Measurements from ENCODE around the gene RECK. TPM values are rescaled to one million over a fixed set of nuclear protein-coding genes. Genes with fewer than 3 reads are reported as not detected.

The RECK gene
- total RNA-seq, 4 donors from 2014 or later, result 15.6 to 24.1 (median 18.7) TPM

- Histone ChIP-seq H3K36me3 (peaks cover 0 to 11% (median 0%) of the 10 kb centered on the region in 3 donors), H3K27ac (no peak overlapping the region), H3K27me3 (no peaks in the 10 kb centered on the region), H3K4me1 (peaks cover 0 to 62% (median 37%) of the 10 kb centered on the region in 4 donors), H3K4me3 (no peak overlapping the region), H3K9me3 (peaks cover 0 to 6% (median 0%) of the 10 kb centered on the region in 4 donors)
- no peak for DNase-seq (ENCODE audit: low spot score in 2 of 2)
- 80 to 83% methylated on average over 7 to 8 of the region's 10 CpGs for WGBS, 2 donors
- TF ChIP-seq CTCF (IDR thresholded peaks at IDR 0.05) (no peak), POLR2A (IDR thresholded peaks at IDR 0.05) (no peak), EP300 (IDR thresholded peaks at IDR 0.05) (no peak)
These were observed 109.9 kb downstream of the RECK start for GRCh38 chr9:36146651-36147050.

DNA sequence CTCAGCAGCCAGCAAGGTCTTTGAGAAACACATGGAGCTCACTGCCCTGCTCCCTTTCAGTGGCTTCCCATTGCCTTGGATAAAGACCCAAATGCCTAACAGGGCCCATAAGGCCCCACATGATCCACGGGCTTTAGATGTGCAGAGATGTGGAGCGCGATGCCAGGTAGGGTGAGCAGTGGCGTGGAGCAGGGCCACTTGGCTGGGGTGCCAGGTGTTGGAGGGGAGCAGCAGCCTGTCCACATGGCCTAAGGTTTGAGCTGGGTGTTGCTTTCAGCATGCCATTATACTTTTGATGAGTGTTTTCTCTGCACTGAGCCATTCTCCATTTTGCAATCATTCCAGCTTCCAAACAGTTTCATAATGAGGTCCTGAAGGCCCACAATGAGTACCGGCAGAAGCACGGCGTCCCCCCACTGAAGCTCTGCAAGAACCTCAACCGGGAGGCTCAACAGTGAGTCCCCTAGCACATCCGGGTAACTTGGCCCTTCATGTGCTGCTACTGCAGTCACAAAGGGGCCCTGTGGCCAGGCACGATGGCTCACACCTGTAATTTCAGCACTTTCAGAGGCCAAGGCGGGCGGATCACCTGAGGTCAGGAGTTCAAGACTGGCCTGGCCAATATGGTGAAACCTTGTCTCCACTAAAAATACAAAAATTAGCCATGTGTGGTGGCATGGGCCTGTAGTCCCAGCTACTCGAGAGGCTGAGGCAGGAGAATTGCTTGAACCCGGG lies 110.9 kb downstream of the RECK start:
- Histone ChIP-seq H3K4me1 (peaks cover 0 to 52% (median 34%) of the 10 kb centered on the region in 4 donors), H3K4me3 (no peak overlapping the region), H3K27me3 (no peaks in the 10 kb centered on the region), H3K27ac (peak overlapping the region in 2 of 4 donors; percentile 35 to 81), H3K9me3 (peaks cover 0 to 6% (median 0%) of the 10 kb centered on the region in 4 donors), H3K36me3 (peaks cover 0 to 11% (median 0%) of the 10 kb centered on the region in 3 donors)
- no peak for DNase-seq (ENCODE audit: low spot score in 2 of 2)
- TF ChIP-seq POLR2A (IDR thresholded peaks at IDR 0.05), result no peak
- TF ChIP-seq EP300 (IDR thresholded peaks at IDR 0.05), result no peak
- TF ChIP-seq CTCF (IDR thresholded peaks at IDR 0.05), result no peak
- 86 to 90% methylated on average over 12 to 14 of the region's 14 CpGs for WGBS, 2 donors

- Histone ChIP-seq H3K4me1 (peaks cover 0 to 46% (median 30%) of the 10 kb centered on the region in 4 donors), H3K36me3 (peaks cover 0 to 11% (median 0%) of the 10 kb centered on the region in 3 donors), H3K9me3 (peaks cover 0 to 6% (median 0%) of the 10 kb centered on the region in 4 donors), H3K27me3 (no peaks in the 10 kb centered on the region), H3K4me3 (no peak overlapping the region), H3K27ac (peak overlapping the region in 3 of 4 donors; percentile 35 to 81 (median 78))
- TF ChIP-seq CTCF (IDR thresholded peaks at IDR 0.05) (peak in 1 of 5 experiments; percentile 31), EP300 (IDR thresholded peaks at IDR 0.05) (peak in 1 of 2 donors; percentile 86), POLR2A (IDR thresholded peaks at IDR 0.05) (no peak)
- 29 to 38% methylated on average over 9 to 14 of the region's 14 CpGs for WGBS, 2 donors
- DNase-seq (ENCODE audit: low spot score in 2 of 2), result peak; percentile 98 to 99
These were observed 111.8 kb downstream of the RECK start for GRCh38 chr9:36148311-36149051.

DNA sequence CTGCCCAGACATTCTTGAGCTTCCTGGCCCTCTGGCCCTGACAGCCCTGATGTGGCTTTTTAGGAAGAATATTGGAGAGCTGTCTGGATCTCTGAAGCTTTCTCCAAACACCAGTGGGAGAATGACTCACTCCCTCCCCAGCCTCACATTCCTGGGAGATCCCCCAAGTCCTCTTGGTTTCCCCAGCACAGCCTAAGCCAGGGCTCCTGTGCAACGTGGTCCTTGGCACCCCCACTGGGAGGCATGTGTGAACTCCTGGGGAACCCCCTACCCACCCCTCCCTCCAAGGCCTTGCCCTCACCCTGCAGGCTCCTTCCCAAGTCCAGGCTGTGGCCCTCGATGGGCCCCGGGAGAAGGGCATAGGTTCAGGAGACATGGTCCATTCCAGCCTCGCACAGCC lies 112.5 kb downstream of the RECK start:
- TF ChIP-seq POLR2A (IDR thresholded peaks at IDR 0.05) (no peak), CTCF (IDR thresholded peaks at IDR 0.05) (no peak), EP300 (IDR thresholded peaks at IDR 0.05) (no peak)
- peak overlapping the region in 3 of 4 donors; percentile 35 to 78 (median 65) for H3K27ac ChIP-seq
- peaks cover 0 to 6% (median 0%) of the 10 kb centered on the region in 4 donors for H3K9me3 ChIP-seq
- no peaks in the 10 kb centered on the region for H3K27me3 ChIP-seq
- peaks cover 0 to 48% (median 29%) of the 10 kb centered on the region in 4 donors for H3K4me1 ChIP-seq
- H3K4me3 ChIP-seq, result no peak overlapping the region
- WGBS, 2 donors, result 19 to 36% methylated on average over 4 of the region's 4 CpGs
- no peak for DNase-seq (ENCODE audit: low spot score in 2 of 2)
- peaks cover 0 to 11% (median 0%) of the 10 kb centered on the region in 3 donors for H3K36me3 ChIP-seq

Measured in tibial nerve (tissue), 4 donors.